DND-41 (cell line): Measurements from ENCODE around the gene PPP2R5B.

Experiments used
- ATAC-seq: fragments of 200-7000 bp; cut with Tn5 transposase; 3 replicates; pipeline ENCODE4 v1.9.1; 2021; ENCODE audit warnings: low read depth; ENCODE audit not compliant: insufficient read depth
- DNase-seq: peaks from one replicate; pipeline ENCODE4 v3.0.0-alpha.2; 2020
- H2AFZ ChIP-seq: 2 replicates; pipeline ENCODE4 v1.6.0; 2012; ENCODE audit warnings: low read depth, low read length
- H3K27ac ChIP-seq: 2 replicates; pipeline ENCODE4 v1.5.1; 2012; ENCODE audit warnings: low read length, inconsistent platforms
- H3K27me3 ChIP-seq: fragments of 200-600 bp; sonication (generic); 2 replicates; pipeline ENCODE4 v1.6.0; 2012; ENCODE audit warnings: low read length, mild to moderate bottlenecking, inconsistent platforms; ENCODE audit not compliant: insufficient read depth, poor library complexity
- H3K36me3 ChIP-seq: 2 replicates; pipeline ENCODE4 v1.5.1; 2012; ENCODE audit warnings: low read length, inconsistent platforms; ENCODE audit not compliant: insufficient read depth
- H3K4me1 ChIP-seq: 2 replicates; pipeline ENCODE4 v1.5.1; 2012; ENCODE audit warnings: mild to moderate bottlenecking, low read length; ENCODE audit not compliant: insufficient read depth
- H3K4me2 ChIP-seq: 2 replicates; pipeline ENCODE4 v1.6.0; 2012; ENCODE audit warnings: mild to moderate bottlenecking, moderate library complexity, low read length, inconsistent platforms; ENCODE audit not compliant: insufficient read depth
- H3K4me3 ChIP-seq, 2 experiments: fragments of 200-600 bp in 1 of 2; shearing (Covaris generic) in 1 of 2; 2 replicates each; pipeline ENCODE4 v1.5.1; 2012 to 2016; ENCODE audit warnings: inconsistent platforms in 2 of 2, low read length in 2 of 2, mild to moderate bottlenecking in 2 of 2, low read depth in 1 of 2, moderate library complexity in 1 of 2
- H3K79me2 ChIP-seq: 2 replicates; pipeline ENCODE4 v1.6.0; 2012; ENCODE audit warnings: low read length, inconsistent platforms; ENCODE audit not compliant: insufficient read depth
- H3K9ac ChIP-seq: 2 replicates; pipeline ENCODE4 v1.6.0; 2012; ENCODE audit warnings: low read depth, mild to moderate bottlenecking, inconsistent platforms, low read length, moderate library complexity
- H3K9me3 ChIP-seq: 2 replicates; pipeline ENCODE4 v1.5.1; 2012; ENCODE audit warnings: low read length, moderate library complexity, mild to moderate bottlenecking, inconsistent platforms; ENCODE audit not compliant: insufficient read depth, severe bottlenecking
- H4K20me1 ChIP-seq: 2 replicates; pipeline ENCODE4 v1.6.0; 2012; ENCODE audit warnings: low read length; ENCODE audit not compliant: insufficient read depth
- CTCF ChIP-seq: IDR thresholded peaks from 2 replicates; pipeline ENCODE4 v1.5.1; 2012; ENCODE audit warnings: borderline replicate concordance, low read length, moderate library complexity, mild to moderate bottlenecking; ENCODE audit not compliant: poor library complexity, severe bottlenecking; ENCODE audit errors: extremely low read depth
- EZH2 ChIP-seq: IDR thresholded peaks from 3 replicates; pipeline ENCODE4 v1.6.1; 2012; ENCODE audit warnings: borderline replicate concordance, low read depth, mild to moderate bottlenecking, moderate library complexity, low read length, inconsistent platforms; ENCODE audit not compliant: severe bottlenecking

The PPP2R5B gene

GRCh38 chr11:64954201-64954600, 29.7 kb downstream of the PPP2R5B start:
- no peak for ATAC-seq
- no peak for DNase-seq
- no peaks in the 10 kb centered on the region for H3K4me1 ChIP-seq
- TF ChIP-seq CTCF (no peak), EZH2 (no peak)
- H3K4me3 ChIP-seq: no peak overlapping the region
- no peak overlapping the region for H3K27ac ChIP-seq
- H3K9me3 ChIP-seq: no peaks in the 10 kb centered on the region
- no peaks in the 10 kb centered on the region for H4K20me1 ChIP-seq
- peaks cover 28% of the 10 kb centered on the region for H3K27me3 ChIP-seq
- no peaks in the 10 kb centered on the region for H3K79me2 ChIP-seq
- no peak overlapping the region for H3K4me2 ChIP-seq
- H3K36me3 ChIP-seq: no peaks in the 10 kb centered on the region
- no peak overlapping the region for H2AFZ ChIP-seq
- H3K9ac ChIP-seq: no peak overlapping the region

GRCh38 chr11:64959498-64959897, 35.0 kb downstream of the PPP2R5B start:
- ATAC-seq (no peak), DNase-seq (no peak)
- Histone ChIP-seq H3K4me3 (no peak overlapping the region), H3K9ac (no peak overlapping the region), H3K4me1 (no peaks in the 10 kb centered on the region), H3K79me2 (no peaks in the 10 kb centered on the region), H3K27me3 (peaks cover 8% of the 10 kb centered on the region), H3K4me2 (no peak overlapping the region), H3K9me3 (no peaks in the 10 kb centered on the region), H4K20me1 (no peaks in the 10 kb centered on the region), H3K36me3 (no peaks in the 10 kb centered on the region), H3K27ac (no peak overlapping the region), H2AFZ (no peak overlapping the region)
- no peak for TF ChIP-seq CTCF
- TF ChIP-seq EZH2: no peak

GRCh38 chr11:64960719-64961118, 36.2 kb downstream of the PPP2R5B start:
- ATAC-seq (no peak), DNase-seq (no peak)
- Histone ChIP-seq H4K20me1 (no peaks in the 10 kb centered on the region), H3K9ac (no peak overlapping the region), H3K4me1 (no peaks in the 10 kb centered on the region), H3K27ac (no peak overlapping the region), H3K79me2 (no peaks in the 10 kb centered on the region), H3K36me3 (no peaks in the 10 kb centered on the region), H3K27me3 (peaks cover under 1% of the 10 kb centered on the region), H3K4me3 (no peak overlapping the region), H2AFZ (no peak overlapping the region), H3K4me2 (no peak overlapping the region), H3K9me3 (no peaks in the 10 kb centered on the region)
- TF ChIP-seq EZH2: no peak
- no peak for TF ChIP-seq CTCF

- Histone ChIP-seq H3K9ac (no peak overlapping the region), H3K4me3 (no peak overlapping the region), H4K20me1 (no peaks in the 10 kb centered on the region), H3K4me2 (no peak overlapping the region), H3K9me3 (no peaks in the 10 kb centered on the region), H2AFZ (no peak overlapping the region), H3K4me1 (no peaks in the 10 kb centered on the region), H3K27ac (no peak overlapping the region), H3K36me3 (no peaks in the 10 kb centered on the region), H3K27me3 (no peaks in the 10 kb centered on the region), H3K79me2 (no peaks in the 10 kb centered on the region)
- TF ChIP-seq CTCF (no peak), EZH2 (no peak)
- no peak for ATAC-seq
- no peak for DNase-seq
Measured at GRCh38 chr11:64963072-64963631, 38.7 kb downstream of the PPP2R5B start.
